GM19324 (cell line): ENCODE measurements around the gene DDX17.
A peak's percentile ranks its signal among the peaks of the same experiment; 100 is the strongest.

Source experiments
- ATAC-seq: cut with Tn5 transposase; IDR thresholded peaks from one replicate; pipeline ENCODE4 v1.9.1; 2021; ENCODE audit warnings: mild to moderate bottlenecking, moderate library complexity; ENCODE audit not compliant: unreplicated experiment, low FRiP score

The DDX17 gene

GRCh38 chr22:38506118-38506962 is at the start of gene DDX17:
TSS of gene DDX17 (minus strand) at chr22:38506311.
- ATAC-seq = peak; percentile 87

GRCh38 chr22:38554281-38554680 is 48.2 kb upstream of the DDX17 start:
- ATAC-seq = no peak

- no peak for ATAC-seq
These were observed 43.2 kb upstream of the DDX17 start for GRCh38 chr22:38549101-38549894.

- ATAC-seq = no peak
These were observed 34.6 kb upstream of the DDX17 start for GRCh38 chr22:38540701-38541100.

- no peak for ATAC-seq
These were observed 25.3 kb upstream of the DDX17 start for GRCh38 chr22:38531251-38531938.

- no peak for ATAC-seq
These were observed 18.3 kb upstream of the DDX17 start for GRCh38 chr22:38524429-38524828.

GRCh38 chr22:38523479-38523878 is 17.4 kb upstream of the DDX17 start:
- ATAC-seq = no peak

GRCh38 chr22:38523029-38523428 is 16.9 kb upstream of the DDX17 start:
- no peak for ATAC-seq

- no peak for ATAC-seq
These were observed 13.5 kb upstream of the DDX17 start for GRCh38 chr22:38519453-38520250.

- ATAC-seq = no peak
These were observed 12.5 kb upstream of the DDX17 start for GRCh38 chr22:38518620-38519019.

- ATAC-seq = no peak
These were observed 7.0 kb upstream of the DDX17 start for GRCh38 chr22:38513063-38513462.

- no peak for ATAC-seq
These were observed 4.4 kb upstream of the DDX17 start for GRCh38 chr22:38510416-38510970.

- peak; percentile 38 for ATAC-seq
These were observed 482 bp downstream of the DDX17 start for GRCh38 chr22:38505541-38506117.

- no peak for ATAC-seq
These were observed 1.2 kb downstream of the DDX17 start for GRCh38 chr22:38504731-38505540.

GRCh38 chr22:38503021-38503420 is 3.1 kb downstream of the DDX17 start:
- ATAC-seq = no peak

- no peak for ATAC-seq
These were observed 4.1 kb downstream of the DDX17 start for GRCh38 chr22:38501797-38502672.

- ATAC-seq = no peak
These were observed 8.2 kb downstream of the DDX17 start for GRCh38 chr22:38497869-38498268.

- no peak for ATAC-seq
These were observed 11.2 kb downstream of the DDX17 start for GRCh38 chr22:38494939-38495338.
